Measurements from ENCODE around the gene TRIM44. TPM values are rescaled to one million over a fixed set of nuclear protein-coding genes. Genes with fewer than 3 reads are reported as not detected.

TRIM44 gene
- polyA plus RNA-seq, 1 donor (not counting 4 experiments of a cell fraction or from before 2014, with no cell fraction given), result 48.3 TPM

GRCh38 chr11:35763765-35764164, 101.2 kb downstream of the TRIM44 start:
- no peak for TF ChIP-seq EZH2 (IDR thresholded peaks at IDR 0.05; ENCODE audit: low read length)
- TF ChIP-seq CTCF (optimal IDR thresholded peaks at IDR 0.05 in 1 of 3, IDR thresholded peaks at IDR 0.05 in 1 of 3, conservative IDR thresholded peaks at IDR 0.05 in 1 of 3; ENCODE audit: extremely low read depth in 1 of 3, insufficient read depth in 2 of 3, low read length in 3 of 3), result no peak
- no peaks in the 10 kb centered on the region for H4K20me1 ChIP-seq (ENCODE audit: control insufficient read depth, extremely low read depth, insufficient read depth, low read length)
- H3K9ac ChIP-seq (ENCODE audit: control insufficient read depth, extremely low read depth, insufficient read depth, low read length), result no peak overlapping the region
- FAIRE-seq, result no peak
- no peak overlapping the region for H2AFZ ChIP-seq (ENCODE audit: control insufficient read depth, low read length)
- no peaks in the 10 kb centered on the region for H3K36me3 ChIP-seq (ENCODE audit: control insufficient read depth in 2 of 2, extremely low read depth in 1 of 2, insufficient read depth in 2 of 2, low read length in 2 of 2)
- H3K9me3 ChIP-seq (ENCODE audit: control insufficient read depth, low read depth, low read length), result no peaks in the 10 kb centered on the region
- H3K9me1 ChIP-seq (ENCODE audit: control insufficient read depth, extremely low read depth, insufficient read depth, low read length), result no peaks in the 10 kb centered on the region
- H3K4me3 ChIP-seq (ENCODE audit: control insufficient read depth in 2 of 3, extremely low read depth in 1 of 3, insufficient read depth in 2 of 3, low read depth in 1 of 3, low read length in 3 of 3), result no peak overlapping the region
- H3K27ac ChIP-seq (ENCODE audit: control insufficient read depth, insufficient read depth, low read length), result no peak overlapping the region
- H3K4me1 ChIP-seq (ENCODE audit: control insufficient read depth, extremely low read depth, insufficient read depth, low read length), result no peaks in the 10 kb centered on the region
- no peaks in the 10 kb centered on the region for H3K27me3 ChIP-seq (ENCODE audit: control insufficient read depth, extremely low read depth, insufficient read depth, low read length)
- dilution Hi-C loops (cut with MboI; ENCODE audit: extremely low pct_ligation_motif_present, low sequenced_read_pairs), result no loop called here
- H3K4me2 ChIP-seq (ENCODE audit: control insufficient read depth, extremely low read depth, insufficient read depth, low read depth, low read length), result no peak overlapping the region
- peaks cover 2% of the 10 kb centered on the region for H3K79me2 ChIP-seq (ENCODE audit: control insufficient read depth, insufficient read depth, low read length)
- no peak for DNase-seq (ENCODE audit: low read depth, low spot score)

GRCh38 chr11:35764417-35764816, 101.8 kb downstream of the TRIM44 start:
- dilution Hi-C loops (cut with MboI; ENCODE audit: extremely low pct_ligation_motif_present, low sequenced_read_pairs), result no loop called here
- Histone ChIP-seq H3K9me1 (ENCODE audit: control insufficient read depth, extremely low read depth, insufficient read depth, low read length) (no peaks in the 10 kb centered on the region), H3K4me1 (ENCODE audit: control insufficient read depth, extremely low read depth, insufficient read depth, low read length) (no peaks in the 10 kb centered on the region), H3K9me3 (ENCODE audit: control insufficient read depth, low read depth, low read length) (no peaks in the 10 kb centered on the region), H3K27me3 (ENCODE audit: control insufficient read depth, extremely low read depth, insufficient read depth, low read length) (no peaks in the 10 kb centered on the region), H3K36me3 (ENCODE audit: control insufficient read depth in 2 of 2, extremely low read depth in 1 of 2, insufficient read depth in 2 of 2, low read length in 2 of 2) (no peaks in the 10 kb centered on the region), H3K27ac (ENCODE audit: control insufficient read depth, insufficient read depth, low read length) (no peak overlapping the region), H3K79me2 (ENCODE audit: control insufficient read depth, insufficient read depth, low read length) (peaks cover 4% of the 10 kb centered on the region), H3K4me2 (ENCODE audit: control insufficient read depth, extremely low read depth, insufficient read depth, low read depth, low read length) (no peak overlapping the region), H3K9ac (ENCODE audit: control insufficient read depth, extremely low read depth, insufficient read depth, low read length) (no peak overlapping the region), H3K4me3 (ENCODE audit: control insufficient read depth in 2 of 3, extremely low read depth in 1 of 3, insufficient read depth in 2 of 3, low read depth in 1 of 3, low read length in 3 of 3) (no peak overlapping the region), H4K20me1 (ENCODE audit: control insufficient read depth, extremely low read depth, insufficient read depth, low read length) (no peaks in the 10 kb centered on the region), H2AFZ (ENCODE audit: control insufficient read depth, low read length) (no peak overlapping the region)
- FAIRE-seq (no peak), DNase-seq (ENCODE audit: low read depth, low spot score) (no peak)
- TF ChIP-seq EZH2 (IDR thresholded peaks at IDR 0.05; ENCODE audit: low read length), result no peak
- TF ChIP-seq CTCF (optimal IDR thresholded peaks at IDR 0.05 in 1 of 3, IDR thresholded peaks at IDR 0.05 in 1 of 3, conservative IDR thresholded peaks at IDR 0.05 in 1 of 3; ENCODE audit: extremely low read depth in 1 of 3, insufficient read depth in 2 of 3, low read length in 3 of 3), result no peak
